NCI-H146 treated with DMSO at 0.1 percent for 48 hours (cell line): ENCODE measurements around the gene STAT6.

Experiments
- DNase-seq: peaks from one replicate; lab custom pipeline; 2025; ENCODE audit not compliant: unreplicated experiment; lab: John Stamatoyannopoulos, UW

The STAT6 gene, protein sequence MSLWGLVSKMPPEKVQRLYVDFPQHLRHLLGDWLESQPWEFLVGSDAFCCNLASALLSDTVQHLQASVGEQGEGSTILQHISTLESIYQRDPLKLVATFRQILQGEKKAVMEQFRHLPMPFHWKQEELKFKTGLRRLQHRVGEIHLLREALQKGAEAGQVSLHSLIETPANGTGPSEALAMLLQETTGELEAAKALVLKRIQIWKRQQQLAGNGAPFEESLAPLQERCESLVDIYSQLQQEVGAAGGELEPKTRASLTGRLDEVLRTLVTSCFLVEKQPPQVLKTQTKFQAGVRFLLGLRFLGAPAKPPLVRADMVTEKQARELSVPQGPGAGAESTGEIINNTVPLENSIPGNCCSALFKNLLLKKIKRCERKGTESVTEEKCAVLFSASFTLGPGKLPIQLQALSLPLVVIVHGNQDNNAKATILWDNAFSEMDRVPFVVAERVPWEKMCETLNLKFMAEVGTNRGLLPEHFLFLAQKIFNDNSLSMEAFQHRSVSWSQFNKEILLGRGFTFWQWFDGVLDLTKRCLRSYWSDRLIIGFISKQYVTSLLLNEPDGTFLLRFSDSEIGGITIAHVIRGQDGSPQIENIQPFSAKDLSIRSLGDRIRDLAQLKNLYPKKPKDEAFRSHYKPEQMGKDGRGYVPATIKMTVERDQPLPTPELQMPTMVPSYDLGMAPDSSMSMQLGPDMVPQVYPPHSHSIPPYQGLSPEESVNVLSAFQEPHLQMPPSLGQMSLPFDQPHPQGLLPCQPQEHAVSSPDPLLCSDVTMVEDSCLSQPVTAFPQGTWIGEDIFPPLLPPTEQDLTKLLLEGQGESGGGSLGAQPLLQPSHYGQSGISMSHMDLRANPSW

GRCh38 chr12:57111031-57111734, at the start of gene STAT6:
Gene STAT6, minus strand, starts transcription at chr12:57111362. Its CDS starts 3,084 bp downstream, at chr12:57108278.
- peak; percentile 12 for DNase-seq

DNA sequence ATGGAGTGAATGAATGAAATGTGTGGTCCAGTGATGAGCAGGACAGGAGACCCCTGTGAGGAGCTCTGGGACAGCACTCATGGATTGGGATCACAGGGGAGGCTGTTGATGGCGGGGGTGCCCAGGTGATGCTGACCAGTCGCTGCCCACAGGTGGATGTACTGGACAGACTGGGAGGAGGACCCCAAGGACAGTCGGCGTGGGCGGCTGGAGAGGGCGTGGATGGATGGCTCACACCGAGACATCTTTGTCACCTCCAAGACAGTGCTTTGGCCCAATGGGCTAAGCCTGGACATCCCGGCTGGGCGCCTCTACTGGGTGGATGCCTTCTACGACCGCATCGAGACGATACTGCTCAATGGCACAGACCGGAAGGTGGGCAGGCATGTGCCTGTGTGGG, 49.6 kb upstream of the STAT6 start:
- DNase-seq = no peak

- no peak for DNase-seq
These were observed 48.9 kb upstream of the STAT6 start for GRCh38 chr12:57160040-57160439.

DNA sequence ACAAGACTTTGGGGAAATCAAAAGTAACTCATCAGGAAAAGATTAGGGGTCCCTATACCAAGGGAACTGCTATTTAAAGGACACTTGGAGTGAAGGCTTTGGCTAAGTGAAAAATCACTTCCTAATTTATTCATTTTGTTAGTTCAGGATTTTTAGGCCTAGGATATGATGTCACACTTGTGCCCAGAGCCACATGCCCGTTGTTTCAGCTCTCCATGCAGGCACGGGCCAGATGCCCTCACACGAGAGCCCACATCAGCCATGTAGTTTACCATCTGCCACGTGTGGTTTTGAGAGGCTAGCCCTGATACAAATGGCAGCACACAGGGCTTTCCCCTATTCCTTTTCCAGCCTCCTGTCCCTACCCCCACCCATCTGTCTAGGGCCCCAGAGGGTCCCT, 48.1 kb upstream of the STAT6 start:
- DNase-seq = no peak

- no peak for DNase-seq
These were observed 47.5 kb upstream of the STAT6 start for GRCh38 chr12:57158665-57159064.

- DNase-seq = no peak
These were observed 47.0 kb upstream of the STAT6 start for GRCh38 chr12:57158186-57158585.

DNA sequence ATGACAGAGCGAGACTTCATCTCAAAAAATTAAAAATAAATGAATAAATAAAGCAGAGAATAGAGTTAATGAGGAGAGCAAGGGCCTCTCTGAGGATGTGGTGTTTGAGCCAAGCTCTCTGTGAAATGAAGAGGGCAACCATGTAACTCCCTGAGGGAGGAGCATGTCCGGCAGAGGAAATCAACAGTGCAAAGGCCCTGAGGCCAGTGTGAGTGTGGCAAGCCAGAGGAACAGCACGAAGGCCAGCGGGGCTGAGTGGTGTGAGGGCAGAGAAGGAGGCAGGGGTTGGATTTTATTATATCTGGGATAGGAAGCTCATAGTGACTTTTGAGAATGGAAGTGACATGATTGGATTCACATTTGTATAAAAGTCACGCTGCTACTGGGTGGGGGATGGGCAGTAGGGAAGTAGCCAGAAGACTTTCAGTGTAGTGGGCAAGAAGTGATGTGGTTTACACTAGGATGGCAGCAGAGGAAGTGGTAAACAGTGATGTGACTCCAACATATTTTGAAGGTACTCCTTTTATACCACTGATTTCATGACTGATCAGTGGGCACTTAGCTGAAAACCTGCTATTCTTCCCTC, 46.5 kb upstream of the STAT6 start:
- no peak for DNase-seq

DNA sequence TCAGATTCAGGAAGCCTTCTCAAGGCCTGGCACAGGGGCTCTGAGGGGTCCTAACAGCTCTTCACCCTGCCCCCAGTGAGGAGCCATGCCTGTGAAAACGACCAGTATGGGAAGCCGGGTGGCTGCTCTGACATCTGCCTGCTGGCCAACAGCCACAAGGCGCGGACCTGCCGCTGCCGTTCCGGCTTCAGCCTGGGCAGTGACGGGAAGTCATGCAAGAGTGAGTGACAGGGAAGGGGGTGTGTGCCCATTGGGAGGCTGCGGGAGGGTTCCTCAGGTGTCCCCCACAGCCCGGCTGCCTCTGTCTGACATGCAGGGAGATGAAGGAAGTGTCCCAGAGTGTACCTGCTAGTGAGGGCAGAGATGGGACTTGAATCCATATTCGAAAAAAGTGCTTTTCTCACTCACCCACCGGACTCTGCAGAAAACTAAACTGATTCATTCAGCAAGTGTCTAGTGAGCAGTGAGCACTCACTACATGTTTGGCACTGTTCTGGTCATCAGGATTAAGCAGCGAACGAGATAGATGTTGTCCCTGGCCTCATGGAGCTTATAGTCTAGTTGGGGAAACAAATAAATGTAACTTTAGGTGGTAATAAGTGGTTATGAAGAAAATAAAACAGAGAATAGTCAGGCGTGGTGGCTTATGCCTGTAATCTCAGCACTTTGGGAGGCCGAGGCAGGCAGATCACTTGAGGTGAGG, 45.7 kb upstream of the STAT6 start:
- no peak for DNase-seq

DNA sequence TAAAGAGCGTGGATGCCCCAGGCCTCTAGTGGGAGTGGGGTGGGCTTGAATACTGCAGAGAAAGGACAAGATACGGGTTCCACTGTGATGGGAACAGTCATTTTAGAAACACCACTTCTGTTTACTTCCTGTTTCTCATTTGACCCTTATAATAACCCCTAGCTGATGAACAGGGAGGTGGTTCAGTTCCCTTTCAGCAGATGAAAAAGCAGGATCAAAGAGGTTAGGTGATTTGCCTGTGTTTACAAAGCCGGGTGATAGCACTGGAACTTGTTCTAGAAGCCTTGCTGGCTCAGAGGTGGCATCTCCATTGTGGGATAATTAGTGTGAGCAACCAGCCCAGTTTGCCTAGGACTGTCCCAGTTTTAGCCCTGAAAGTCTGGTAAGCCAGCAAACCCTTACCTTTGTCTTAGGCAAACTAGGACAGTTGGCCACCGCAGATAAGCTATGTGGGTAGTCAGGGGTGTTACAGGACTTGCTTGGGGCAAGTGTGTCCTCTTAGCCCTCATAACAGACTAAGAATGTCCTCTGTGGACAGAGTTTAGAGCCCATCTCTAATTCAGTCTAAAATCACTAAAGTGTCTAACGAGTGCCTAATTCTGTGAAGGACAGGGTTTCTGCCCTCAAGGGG, 43.8 kb upstream of the STAT6 start:
- no peak for DNase-seq

DNA sequence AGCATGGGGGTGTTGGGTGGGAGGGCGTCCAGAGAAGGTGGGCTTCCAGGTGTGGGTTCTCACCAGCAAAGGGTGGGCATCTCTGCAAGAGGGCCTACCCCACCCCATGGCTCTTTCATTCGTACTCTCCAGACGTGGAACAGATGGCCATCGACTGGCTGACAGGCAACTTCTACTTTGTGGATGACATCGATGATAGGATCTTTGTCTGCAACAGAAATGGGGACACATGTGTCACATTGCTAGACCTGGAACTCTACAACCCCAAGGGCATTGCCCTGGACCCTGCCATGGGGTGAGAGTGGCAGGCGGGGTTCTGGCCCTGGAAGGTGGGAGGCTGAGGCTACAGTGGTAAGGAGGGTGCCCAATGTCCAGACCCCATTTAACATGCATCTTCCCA, 42.9 kb upstream of the STAT6 start:
- DNase-seq = no peak

GRCh38 chr12:57153415-57153997, 42.3 kb upstream of the STAT6 start:
- no peak for DNase-seq

- DNase-seq = no peak
These were observed 41.5 kb upstream of the STAT6 start for GRCh38 chr12:57152639-57153038.

DNA sequence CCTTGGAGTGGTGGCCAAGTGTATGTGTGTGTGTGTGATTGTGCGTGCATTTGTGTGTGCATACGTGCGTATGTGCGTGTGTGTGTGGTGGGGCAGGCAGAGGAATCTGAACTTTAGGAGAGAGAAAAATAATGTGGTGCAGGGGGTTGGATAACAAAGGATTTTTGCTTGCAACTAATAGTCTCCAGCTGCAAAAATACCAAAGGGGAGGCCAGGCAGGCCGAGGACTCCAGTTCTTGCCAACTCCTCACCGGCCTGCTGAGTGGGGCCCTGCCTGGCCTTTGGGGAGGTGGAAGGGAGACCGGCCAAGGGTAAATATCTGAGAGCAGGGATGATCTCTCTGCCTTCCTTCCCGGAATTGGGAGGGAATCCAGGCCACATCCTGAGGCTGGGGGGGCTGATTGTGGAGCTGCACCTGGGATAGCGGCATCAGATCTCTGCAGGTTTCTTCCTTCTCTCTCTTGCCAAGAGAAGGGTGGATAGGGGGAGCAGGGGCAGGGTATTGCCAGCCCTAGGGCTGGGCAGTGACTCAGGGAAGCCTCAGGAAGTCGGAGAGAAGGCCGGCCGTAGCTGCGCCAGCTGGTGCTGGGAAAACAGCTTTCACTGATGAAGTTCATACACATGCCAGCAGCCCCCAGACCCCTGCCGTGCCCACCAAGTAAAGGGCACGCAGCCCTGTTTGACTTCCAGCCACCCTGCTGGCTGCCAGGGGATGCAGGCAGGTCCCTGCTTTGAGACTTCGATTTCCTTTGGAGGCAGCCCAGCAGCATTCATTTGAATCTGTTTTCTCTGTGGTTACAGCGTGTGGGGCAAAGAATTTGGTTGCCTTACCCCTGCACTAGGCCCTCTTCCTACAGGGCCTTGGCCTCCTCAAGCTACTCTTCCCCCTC, 40.8 kb upstream of the STAT6 start:
- DNase-seq = no peak

DNA sequence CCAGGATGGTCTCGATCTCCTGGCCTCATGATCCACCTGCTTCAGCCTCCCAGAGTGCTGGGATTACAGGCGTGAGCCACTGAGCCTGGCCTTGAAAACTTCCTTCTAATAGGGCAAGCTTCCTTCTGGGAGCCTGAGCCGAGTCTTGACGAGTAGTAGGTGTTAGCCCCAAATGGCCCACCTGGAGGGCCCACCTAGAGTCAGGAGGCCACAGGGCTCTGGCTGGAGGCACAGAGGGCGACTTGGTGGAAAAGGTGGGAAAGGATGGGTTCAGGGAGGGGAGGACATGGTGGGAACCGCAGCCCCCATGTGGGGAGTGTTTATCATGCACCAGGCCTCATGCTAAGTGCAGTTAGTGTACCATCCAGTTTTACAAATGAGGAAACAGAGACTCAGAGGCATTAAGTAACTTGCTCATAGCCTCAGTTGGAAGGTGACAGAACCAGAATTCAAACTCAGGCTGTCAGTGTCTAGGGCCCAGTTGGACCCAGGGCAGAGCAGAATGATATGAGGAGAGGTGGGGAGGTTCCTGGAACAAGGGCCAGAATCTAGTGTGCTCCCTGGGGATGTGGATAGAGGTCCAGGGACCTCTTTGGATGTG, 39.3 kb upstream of the STAT6 start:
- DNase-seq = no peak

DNA sequence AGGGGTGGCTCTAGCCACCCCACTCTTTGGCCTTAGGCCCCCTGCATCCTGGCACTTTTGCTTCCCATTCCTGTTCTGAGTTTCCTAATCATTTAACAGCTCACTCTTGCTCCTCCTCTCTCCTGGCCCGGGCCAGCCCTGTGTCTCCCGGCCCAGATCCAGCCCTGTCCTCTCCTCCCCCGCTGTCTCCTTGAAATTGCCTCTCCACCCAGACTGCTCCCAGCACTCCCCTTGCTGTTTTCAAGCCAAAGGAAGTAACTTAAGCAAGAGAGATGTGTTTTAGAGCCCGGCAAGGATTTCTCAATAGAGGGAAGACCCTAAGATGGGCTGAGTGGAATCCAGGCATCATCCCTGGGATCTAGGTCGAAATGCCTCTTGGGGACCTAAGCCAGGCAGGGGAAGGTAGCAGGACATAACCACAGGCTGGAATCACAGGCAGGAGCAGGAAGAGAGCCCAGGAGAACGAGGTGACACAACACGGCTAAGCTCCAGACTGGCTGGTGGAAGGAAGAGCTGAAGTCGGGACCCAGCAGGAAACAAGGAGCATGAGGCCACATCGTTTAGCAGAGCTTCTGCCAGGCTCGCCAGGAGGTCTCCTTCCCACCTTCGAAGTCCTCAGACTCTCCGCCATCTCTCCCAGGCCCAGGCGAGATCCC, 38.2 kb upstream of the STAT6 start:
- DNase-seq = no peak

DNA sequence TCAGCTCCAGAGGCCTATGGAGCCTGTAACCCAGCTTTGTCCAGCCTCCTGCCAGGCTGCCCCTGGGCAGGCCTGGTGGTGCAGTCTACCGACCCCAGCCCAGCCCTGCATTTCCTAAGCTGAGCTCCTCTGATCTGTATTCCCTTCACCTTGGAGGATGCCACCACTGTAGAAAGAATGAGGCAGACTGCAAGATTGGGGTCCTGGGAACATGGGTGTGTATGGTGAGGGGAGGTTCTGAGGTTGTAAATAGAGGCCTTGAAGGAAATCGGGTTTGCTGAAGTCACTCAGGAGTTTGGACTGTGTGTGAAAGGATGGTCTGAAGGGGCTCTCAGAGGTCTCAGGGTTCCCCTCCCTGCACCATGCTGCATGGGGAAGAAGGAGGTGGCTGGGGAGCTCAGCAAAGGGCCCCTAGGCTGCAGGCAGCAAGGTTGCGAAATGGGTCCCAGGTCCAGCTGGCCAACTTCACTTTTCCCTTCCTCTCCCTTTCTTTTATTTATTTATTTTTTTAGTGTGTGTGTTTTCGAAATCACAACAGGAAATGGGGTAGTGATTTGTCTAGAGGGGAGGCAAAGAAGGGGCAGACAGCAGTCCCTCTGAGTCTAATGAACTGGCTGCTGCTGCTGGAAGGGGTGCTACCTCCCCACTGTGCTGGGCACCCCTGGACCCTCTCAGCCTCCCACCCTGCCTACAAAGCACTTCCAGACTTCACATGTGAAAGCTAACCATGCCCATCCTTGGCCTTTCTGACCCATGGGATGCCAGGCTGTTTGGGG, 37.5 kb upstream of the STAT6 start:
- DNase-seq = no peak
